GM11168 (cell line): ENCODE results near the gene SCUBE2.

ENCODE experiments used
- in situ Hi-C: fragments of 300-500 bp; cut with MboI; formaldehyde crosslinking; loops from one replicate; pipeline ENCODE4 v1.12.0; 2022; ENCODE audit warnings: low sequenced_read_pairs; ENCODE audit not compliant: unreplicated experiment

Gene SCUBE2

GRCh38 chr11:9049959-9050358 lies 41.4 kb downstream of the SCUBE2 start:
- in situ Hi-C loops = no loop called here

DNA sequence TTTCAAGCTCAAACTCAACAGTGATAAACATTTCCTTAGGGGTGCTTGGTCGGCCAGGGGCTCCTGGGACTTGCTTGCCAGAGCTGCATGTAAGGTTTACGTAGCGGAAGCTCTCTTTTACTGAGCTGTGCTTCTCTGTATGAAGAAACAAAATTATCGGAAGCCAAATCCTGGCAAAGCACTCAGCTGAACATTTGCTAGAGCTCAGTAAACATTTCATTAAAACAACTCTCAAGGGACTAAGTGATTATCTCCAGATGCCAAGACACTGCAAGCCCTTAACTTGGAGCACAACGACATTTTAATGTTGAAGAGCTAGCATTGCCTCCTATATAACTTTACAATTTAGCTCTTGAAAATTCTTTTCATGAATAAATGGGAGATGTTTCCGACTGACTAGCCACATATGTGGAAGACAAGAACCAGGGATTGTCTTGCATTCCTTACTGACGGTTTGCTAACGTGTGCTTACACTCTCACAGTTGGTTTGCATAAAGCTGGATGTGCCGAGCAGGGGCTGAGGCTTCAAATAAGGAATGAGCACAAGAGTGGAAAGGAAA lies 43.4 kb downstream of the SCUBE2 start:
- in situ Hi-C loops = no loop called here

DNA sequence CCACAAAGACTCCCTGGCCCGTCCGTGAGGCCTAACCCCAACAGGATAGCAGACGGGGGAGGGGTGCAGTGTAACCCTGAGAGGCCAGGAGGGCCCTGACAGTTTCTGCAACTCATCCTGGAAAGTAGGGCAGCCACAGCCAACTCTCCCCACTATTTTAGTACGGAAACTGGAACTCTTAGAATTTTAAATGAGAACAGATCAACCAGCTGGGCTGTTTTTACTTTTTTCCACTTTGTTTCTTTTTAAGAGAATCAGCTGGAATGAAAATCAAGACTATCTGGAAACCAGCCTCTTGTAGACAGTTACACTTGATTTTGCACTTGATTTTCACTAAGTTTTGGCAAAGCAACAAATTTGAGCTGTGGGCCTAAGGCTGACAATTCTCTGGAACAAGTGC lies 44.9 kb downstream of the SCUBE2 start:
- in situ Hi-C loops = no loop called here

- in situ Hi-C loops = no loop called here
Measured at GRCh38 chr11:9042488-9042887, 48.9 kb downstream of the SCUBE2 start.

DNA sequence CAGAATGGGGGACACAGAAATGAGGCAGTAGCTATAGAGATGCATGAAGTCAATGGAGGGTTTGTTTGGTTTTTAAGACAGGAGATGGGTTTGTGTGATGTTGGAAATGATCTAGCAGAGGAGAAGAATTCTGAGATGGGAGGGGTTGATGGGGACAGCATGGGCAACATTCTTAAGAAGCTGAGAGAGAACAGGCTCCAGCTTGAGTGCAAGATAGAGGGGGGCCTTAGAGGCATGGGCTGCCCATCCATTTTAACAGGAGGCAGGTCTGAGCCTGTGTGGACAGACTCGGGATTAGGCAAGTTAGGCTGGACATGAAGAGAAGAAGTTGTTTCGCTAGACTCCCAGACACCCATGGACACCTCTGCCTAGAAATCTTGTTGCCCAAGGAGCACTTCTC lies 49.7 kb downstream of the SCUBE2 start:
- in situ Hi-C loops = no loop called here

DNA sequence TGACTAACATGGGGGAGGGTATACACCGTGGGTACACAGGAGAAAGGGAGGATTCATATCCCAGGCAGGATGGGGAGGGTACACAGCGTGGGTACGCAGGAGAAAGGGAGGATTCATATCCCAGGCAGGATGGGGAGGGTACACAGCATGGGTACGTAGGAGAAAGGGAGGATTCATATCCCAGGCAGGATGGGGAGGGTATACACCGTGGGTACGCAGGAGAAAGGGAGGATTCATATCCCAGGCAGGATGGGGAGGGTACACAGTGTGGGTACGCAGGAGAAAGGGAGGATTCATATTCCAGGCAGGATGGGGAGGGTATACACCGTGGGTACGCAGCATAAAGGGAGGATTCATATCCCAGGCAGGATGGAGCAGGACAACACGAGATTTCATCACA lies 51.0 kb downstream of the SCUBE2 start:
- in situ Hi-C loops = no loop called here

GRCh38 chr11:9039863-9040262 lies 51.5 kb downstream of the SCUBE2 start:
- in situ Hi-C loops = no loop called here

DNA sequence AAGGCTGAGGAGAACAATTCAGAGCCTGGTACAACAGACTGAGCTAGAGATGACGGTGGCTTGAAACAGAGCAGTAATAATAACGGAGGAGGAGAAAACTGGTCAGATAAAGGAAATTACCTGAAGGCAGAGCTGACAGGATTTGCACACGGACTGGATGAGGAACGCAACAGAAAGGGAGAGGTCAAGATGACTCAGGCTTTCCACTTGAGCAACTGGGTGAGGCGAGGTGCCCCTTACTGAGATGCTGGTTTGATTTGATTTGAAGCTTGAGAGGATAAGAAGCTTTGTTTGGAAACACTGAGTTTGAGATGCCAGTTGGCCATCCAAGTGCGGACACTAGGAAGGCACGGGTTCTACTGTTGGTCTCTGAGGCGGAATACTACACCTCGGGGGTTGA lies 52.2 kb downstream of the SCUBE2 start:
- in situ Hi-C loops = no loop called here

DNA sequence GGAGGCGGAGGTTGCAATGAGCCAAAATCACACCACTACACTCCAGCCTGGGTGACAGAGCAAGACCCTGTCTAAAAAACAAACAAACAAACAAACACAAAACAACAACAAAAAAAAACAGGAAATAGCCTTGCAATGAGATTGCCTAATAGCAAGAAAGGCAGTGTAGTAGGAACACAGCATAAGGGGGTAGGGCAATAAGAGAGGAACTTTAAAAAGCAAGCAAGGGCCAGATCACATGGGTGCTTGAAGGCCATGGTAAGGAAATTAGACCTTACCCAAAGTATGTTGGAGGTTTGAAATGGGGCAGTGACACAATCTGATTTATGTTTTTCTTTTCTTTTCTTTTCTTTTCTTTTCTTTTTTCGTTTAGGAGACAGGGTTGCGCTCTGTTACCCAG lies 52.9 kb downstream of the SCUBE2 start:
- in situ Hi-C loops = no loop called here

- in situ Hi-C loops = no loop called here
Measured at GRCh38 chr11:9037963-9038362, 53.4 kb downstream of the SCUBE2 start.

DNA sequence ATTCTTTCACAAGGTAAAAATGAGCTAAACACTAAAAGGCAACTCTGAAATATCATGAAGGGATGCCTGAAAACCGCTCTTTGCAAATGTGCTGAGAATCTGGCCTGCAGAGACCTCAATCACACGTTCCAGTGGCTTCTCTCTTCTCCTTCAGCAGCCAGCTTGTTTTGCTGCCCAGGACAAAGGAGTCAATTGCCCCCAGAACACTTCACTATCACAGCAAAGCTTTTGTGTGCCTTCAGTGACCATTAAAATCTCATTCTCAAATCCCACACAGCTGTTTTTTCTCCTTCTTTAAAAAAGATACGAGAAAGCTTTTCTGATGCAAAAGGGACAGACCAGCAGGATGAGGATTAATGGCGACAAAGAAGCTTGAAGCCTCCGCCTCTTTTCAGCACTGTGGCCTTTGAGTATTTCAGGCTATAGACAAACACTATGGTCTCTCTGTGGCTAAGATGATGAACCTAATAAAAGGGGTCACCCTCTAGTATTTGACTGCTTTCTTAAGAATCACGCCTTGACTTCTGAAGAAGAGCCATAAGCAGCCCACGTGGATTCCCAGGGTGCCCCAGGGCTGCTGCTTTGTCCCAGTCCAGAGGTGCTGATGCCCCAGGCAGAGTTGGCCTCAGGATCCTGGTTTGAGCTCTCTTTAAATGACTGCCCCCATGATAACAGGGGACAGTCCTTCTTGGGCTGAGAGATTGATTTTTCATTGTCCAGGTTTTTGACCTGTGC lies 54.2 kb downstream of the SCUBE2 start:
- in situ Hi-C loops = no loop called here

- in situ Hi-C loops = no loop called here
Measured at GRCh38 chr11:9030601-9031000, 60.8 kb downstream of the SCUBE2 start.

- in situ Hi-C loops = no loop called here
Measured at GRCh38 chr11:9029422-9029821, 62.0 kb downstream of the SCUBE2 start.

GRCh38 chr11:9028581-9028980 lies 62.8 kb downstream of the SCUBE2 start:
- in situ Hi-C loops = no loop called here

GRCh38 chr11:9025101-9025850 lies 66.1 kb downstream of the SCUBE2 start:
- in situ Hi-C loops = no loop called here

DNA sequence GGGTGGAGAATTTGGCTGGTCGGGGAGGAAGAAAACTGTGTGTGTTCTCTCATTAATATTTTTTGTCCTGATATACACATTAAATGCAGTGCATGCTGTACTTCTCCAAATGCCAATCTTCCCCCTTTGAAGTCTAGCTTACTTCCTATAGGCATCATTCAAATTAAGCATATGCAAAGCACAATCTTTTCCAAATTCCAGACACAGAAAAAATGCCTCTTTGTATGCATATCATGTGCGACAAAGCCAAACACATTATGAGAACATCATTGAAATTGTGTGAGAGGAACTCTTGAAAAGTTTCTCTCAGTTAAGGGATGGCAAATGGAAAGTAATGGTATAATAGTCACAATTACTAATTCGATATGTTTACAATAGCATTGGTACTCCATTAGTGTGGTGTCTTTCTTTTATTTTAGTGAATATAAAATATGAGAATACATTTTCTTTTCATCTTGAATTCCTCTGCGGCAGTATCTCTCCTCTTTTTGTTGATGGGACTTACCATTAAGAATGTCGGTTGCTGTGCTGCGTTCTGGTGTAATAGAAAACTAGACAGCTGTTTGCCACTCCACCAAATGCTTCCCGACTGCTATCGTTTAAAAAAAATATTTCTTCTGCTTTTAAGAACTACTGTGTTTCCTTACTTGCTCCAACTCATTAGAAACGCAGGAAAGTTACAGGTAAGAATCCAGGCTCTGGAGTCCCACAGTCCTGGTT lies 68.3 kb downstream of the SCUBE2 start:
- in situ Hi-C loops = no loop called here

GRCh38 chr11:9020916-9021315 lies 70.5 kb downstream of the SCUBE2 start:
- in situ Hi-C loops = no loop called here

GRCh38 chr11:9019861-9020260 lies 71.5 kb downstream of the SCUBE2 start:
- in situ Hi-C loops = loop anchor here (5.0 kb wide), 1 partner anchor 117 kb away; no protein-coding TSS in a partner anchor

- in situ Hi-C loops = loop anchor here (5.0 kb wide), 1 partner anchor 120 kb away; no protein-coding TSS in a partner anchor
Measured at GRCh38 chr11:9017773-9018172, 73.6 kb downstream of the SCUBE2 start.

- in situ Hi-C loops = loop anchor here (5.0 kb wide), 1 partner anchor 120 kb away; no protein-coding TSS in a partner anchor
Measured at GRCh38 chr11:9016916-9017642, 74.3 kb downstream of the SCUBE2 start.
